Epithelial cell of proximal tubule (primary cell): Measurements from ENCODE around the gene EPOP. TPM values are rescaled to one million over a fixed set of nuclear protein-coding genes. Genes with fewer than 3 reads are reported as not detected.

ENCODE experiments used
- DNase-seq: peaks from one replicate; pipeline ENCODE4 v3.0.0-alpha.2; 2011; ENCODE audit warnings: low read depth
- H3K4me3 ChIP-seq: 2 replicates; pipeline ENCODE4 v1.5.1; 2011; ENCODE audit warnings: low read depth, mild to moderate bottlenecking, low read length
- CTCF ChIP-seq: conservative IDR thresholded peaks from 2 replicates; pipeline ENCODE4 v1.5.1; 2012; ENCODE audit warnings: low read depth, mild to moderate bottlenecking, low read length
- total RNA-seq: library from RNA; depleted of rRNA; stranded (reverse); fragments of >200 nt; gene quantifications from 2 replicates; pipeline ENCODE4 v1.2.3, GENCODE V29; 2015

The EPOP gene
- total RNA-seq, 1 donor from 2014 or later, result 4.1 TPM

GRCh38 chr17:38673707-38674013, 1.1 kb downstream of the EPOP start:
- DNase-seq, result no peak
- H3K4me3 ChIP-seq, result peak overlapping the region; percentile 63
- TF ChIP-seq CTCF, result no peak

- DNase-seq, result no peak
- no peak overlapping the region for H3K4me3 ChIP-seq
- no peak for TF ChIP-seq CTCF
Measured at GRCh38 chr17:38672788-38673706, 1.7 kb downstream of the EPOP start.

- TF ChIP-seq CTCF, result no peak
- DNase-seq, result no peak
- H3K4me3 ChIP-seq, result no peak overlapping the region
Measured at GRCh38 chr17:38671939-38672720, 2.6 kb downstream of the EPOP start.

- TF ChIP-seq CTCF, result no peak
- no peak overlapping the region for H3K4me3 ChIP-seq
- no peak for DNase-seq
Measured at GRCh38 chr17:38669520-38669919, 5.2 kb downstream of the EPOP start.

- H3K4me3 ChIP-seq, result no peak overlapping the region
- DNase-seq, result no peak
- TF ChIP-seq CTCF, result no peak
Measured at GRCh38 chr17:38667787-38668122, 7.0 kb downstream of the EPOP start.

- DNase-seq, result peak; percentile 30
- peak; percentile 100 for TF ChIP-seq CTCF
- H3K4me3 ChIP-seq, result no peak overlapping the region
Measured at GRCh38 chr17:38667099-38667786, 7.5 kb downstream of the EPOP start.
